ENCODE data around the gene SSBP3. TPM values are rescaled to one million over a fixed set of nuclear protein-coding genes. Genes with fewer than 3 reads are reported as not detected.

The SSBP3 gene
- total and polyA plus RNA-seq, 2 of the 13 experiments (the other 11 are each of a cell fraction or from before 2014, with no cell fraction given) = 8.5 to 17.6 TPM

- in situ Hi-C loops (cut with HindIII; ENCODE audit: extremely low pct_ligation_motif_present, low pct_unique_long_range_greater_than_20kb) = no loop called here
- H3K79me2 ChIP-seq (ENCODE audit: insufficient read depth, low read length) = peaks cover 2% of the 10 kb centered on the region
- H3K4me1 ChIP-seq (ENCODE audit: insufficient read depth, low read length) = peaks cover 40% of the 10 kb centered on the region
- FAIRE-seq = no peak
- H3K9ac ChIP-seq (ENCODE audit: insufficient read depth, low read depth, low read length) = no peak overlapping the region
- H3K27me3 ChIP-seq (ENCODE audit: control insufficient read depth in 1 of 2, insufficient read depth in 2 of 2, low read length in 2 of 2) = no peaks in the 10 kb centered on the region
- CTCF ChIA-PET (ENCODE audit: low intra/inter-chr PET ratio, low total read pairs) = no interaction called here
- H3K36me3 ChIP-seq (replicated peaks in 1 of 2; ENCODE audit: control insufficient read depth in 1 of 2, insufficient read depth in 2 of 2, low read length in 2 of 2) = no peaks in the 10 kb centered on the region
- no peaks in the 10 kb centered on the region for H3K9me3 ChIP-seq (ENCODE audit: low read length)
- TF ChIP-seq ZNF468 (CRISPR knock-in tag; IDR thresholded peaks at IDR 0.05) (no peak), SNRNP70 (IDR thresholded peaks at IDR 0.05; ENCODE audit: low read depth, low read length) (no peak), CSRNP1 (CRISPR knock-in tag; IDR thresholded peaks at IDR 0.05) (no peak), ZNF703 (CRISPR knock-in tag; IDR thresholded peaks at IDR 0.05; ENCODE audit: borderline replicate concordance) (no peak), HMG20B (CRISPR knock-in tag; conservative IDR thresholded peaks at IDR 0.05) (no peak), ZBTB1 (CRISPR knock-in tag; IDR thresholded peaks at IDR 0.05; ENCODE audit: borderline replicate concordance) (no peak), HOXA7 (CRISPR knock-in tag; IDR thresholded peaks at IDR 0.05) (no peak)
- intact Hi-C loops (cut with micrococcal nuclease; ENCODE audit: unreplicated experiment) = no loop called here
- H3K27ac ChIP-seq (ENCODE audit: extremely low read length, insufficient read depth, low read length) = no peak overlapping the region
- WGBS (ENCODE audit: low lambda C conversion rate) = 67% methylated on average over 7 of the region's 8 CpGs
- no TSS peak for BruUV-seq (replicated peaks)
- H3K4me3 ChIP-seq (replicated peaks in 1 of 3; ENCODE audit: insufficient read depth in 1 of 3, low read depth in 2 of 3, low read length in 3 of 3) = no peak overlapping the region
- no peak overlapping the region for H2AFZ ChIP-seq (ENCODE audit: low read length)
- 0 out of 2 replicates have a peak, but pooled peaks cover 4% of the 10 kb centered on the region for H4K20me1 ChIP-seq (ENCODE audit: insufficient read depth, low read length)
- POLR2A ChIA-PET = no interaction called here
- H3K4me2 ChIP-seq (ENCODE audit: low read depth, low read length) = no peak overlapping the region
- no peak for ATAC-seq
- DNase-seq (ENCODE audit: low spot score) = no peak
Observed at GRCh38 chr1:54287176-54287650, 119.0 kb downstream of the SSBP3 start.
